ENCODE measurements around the gene ILDR2. TPM values are rescaled to one million over a fixed set of nuclear protein-coding genes. Genes with fewer than 3 reads are reported as not detected.

The ILDR2 gene
- total RNA-seq, 4 donors from 2014 or later = 1.1 to 5.4 (median 1.7) TPM

DNA sequence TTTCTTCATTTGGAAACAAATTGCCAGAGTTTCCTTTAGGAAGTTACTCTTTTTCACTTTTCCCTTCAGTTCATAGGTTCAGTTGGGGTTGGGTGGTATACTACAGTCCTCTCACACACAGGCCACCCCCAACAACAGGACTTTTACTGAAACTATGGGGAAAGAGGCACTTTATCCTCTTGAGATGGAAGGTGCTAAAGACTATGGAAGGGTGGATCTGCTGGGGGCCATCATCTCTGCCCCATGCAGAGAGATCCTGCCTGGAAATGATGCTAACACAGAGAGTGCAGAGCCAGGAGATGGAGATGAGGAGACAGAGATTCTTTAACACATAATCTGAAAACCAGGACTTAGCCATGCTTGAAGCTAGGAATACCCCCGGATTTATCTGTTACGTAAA is 24.3 kb downstream of the ILDR2 start:
- DNase-seq = no peak
- TF ChIP-seq POLR2AphosphoS5 (IDR thresholded peaks at IDR 0.05) = no peak
- TF ChIP-seq EP300 (IDR thresholded peaks at IDR 0.05; ENCODE audit: low read depth) = no peak
- TF ChIP-seq, protein P1, sequence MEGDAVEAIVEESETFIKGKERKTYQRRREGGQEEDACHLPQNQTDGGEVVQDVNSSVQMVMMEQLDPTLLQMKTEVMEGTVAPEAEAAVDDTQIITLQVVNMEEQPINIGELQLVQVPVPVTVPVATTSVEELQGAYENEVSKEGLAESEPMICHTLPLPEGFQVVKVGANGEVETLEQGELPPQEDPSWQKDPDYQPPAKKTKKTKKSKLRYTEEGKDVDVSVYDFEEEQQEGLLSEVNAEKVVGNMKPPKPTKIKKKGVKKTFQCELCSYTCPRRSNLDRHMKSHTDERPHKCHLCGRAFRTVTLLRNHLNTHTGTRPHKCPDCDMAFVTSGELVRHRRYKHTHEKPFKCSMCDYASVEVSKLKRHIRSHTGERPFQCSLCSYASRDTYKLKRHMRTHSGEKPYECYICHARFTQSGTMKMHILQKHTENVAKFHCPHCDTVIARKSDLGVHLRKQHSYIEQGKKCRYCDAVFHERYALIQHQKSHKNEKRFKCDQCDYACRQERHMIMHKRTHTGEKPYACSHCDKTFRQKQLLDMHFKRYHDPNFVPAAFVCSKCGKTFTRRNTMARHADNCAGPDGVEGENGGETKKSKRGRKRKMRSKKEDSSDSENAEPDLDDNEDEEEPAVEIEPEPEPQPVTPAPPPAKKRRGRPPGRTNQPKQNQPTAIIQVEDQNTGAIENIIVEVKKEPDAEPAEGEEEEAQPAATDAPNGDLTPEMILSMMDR (IDR thresholded peaks at IDR 0.05) = no peak
- no peak for TF ChIP-seq POLR2A (IDR thresholded peaks at IDR 0.05)
- Histone ChIP-seq H3K4me1 (peaks cover 0 to 21% (median 9%) of the 10 kb centered on the region in 4 donors), H3K27ac (peak overlapping the region in 1 of 4 donors; percentile 58), H3K4me3 (no peak overlapping the region), H3K36me3 (no peaks in the 10 kb centered on the region), H3K9me3 (no peaks in the 10 kb centered on the region), H3K27me3 (peaks cover 24% of the 10 kb centered on the region)
- in situ Hi-C loops (cut with MboI; ENCODE audit: low pct_ligation_motif_present in 1 of 4, low pct_unique_long_range_greater_than_20kb in 1 of 4, low sequenced_read_pairs in 3 of 4) (no loop called here), intact Hi-C loops (cut with DNase I; ENCODE audit: low total_unique reads) (no loop called here)
- 91% methylated on average over 2 of the region's 2 CpGs for WGBS, 2 donors (ENCODE audit: low coverage in 1 of 2)

DNA sequence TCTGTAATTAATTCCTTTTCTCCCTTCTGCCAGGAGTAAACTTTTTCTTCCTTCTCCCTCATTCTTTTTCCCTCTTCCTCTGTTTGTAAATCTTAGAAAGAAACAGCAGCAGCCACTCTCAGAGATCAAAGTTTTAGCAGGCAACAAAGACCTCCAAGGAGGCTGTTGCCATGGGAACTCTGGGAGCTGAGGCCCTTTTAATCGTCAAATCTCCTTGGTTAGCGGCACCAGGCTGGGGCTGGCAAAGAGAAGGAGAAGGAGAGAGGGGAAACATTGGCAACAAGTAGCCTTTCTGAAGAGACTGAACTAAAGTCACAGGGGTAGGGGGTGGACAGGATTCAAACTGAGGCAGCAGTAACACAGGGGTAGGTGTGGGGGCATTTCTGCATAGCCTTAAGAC is 25.2 kb downstream of the ILDR2 start:
- no peak overlapping the region for H3K4me3 ChIP-seq
- no peaks in the 10 kb centered on the region for H3K36me3 ChIP-seq
- H3K27ac ChIP-seq = no peak overlapping the region
- DNase-seq = no peak
- intact Hi-C loops (cut with DNase I; ENCODE audit: low total_unique reads) (no loop called here), in situ Hi-C loops (cut with MboI; ENCODE audit: low pct_ligation_motif_present in 1 of 4, low pct_unique_long_range_greater_than_20kb in 1 of 4, low sequenced_read_pairs in 3 of 4) (no loop called here)
- H3K27me3 ChIP-seq = peaks cover 28% of the 10 kb centered on the region
- no peaks in the 10 kb centered on the region for H3K9me3 ChIP-seq
- TF ChIP-seq POLR2A (IDR thresholded peaks at IDR 0.05) = no peak
- TF ChIP-seq, protein P1 (IDR thresholded peaks at IDR 0.05) = no peak
- no peak for TF ChIP-seq POLR2AphosphoS5 (IDR thresholded peaks at IDR 0.05)
- no peak for TF ChIP-seq EP300 (IDR thresholded peaks at IDR 0.05; ENCODE audit: low read depth)
- H3K4me1 ChIP-seq = peaks cover 0 to 20% (median 9%) of the 10 kb centered on the region in 4 donors
- WGBS, 2 donors (ENCODE audit: low coverage in 1 of 2) = 80 to 87% methylated on average over 1 to 2 of the region's 2 CpGs

DNA sequence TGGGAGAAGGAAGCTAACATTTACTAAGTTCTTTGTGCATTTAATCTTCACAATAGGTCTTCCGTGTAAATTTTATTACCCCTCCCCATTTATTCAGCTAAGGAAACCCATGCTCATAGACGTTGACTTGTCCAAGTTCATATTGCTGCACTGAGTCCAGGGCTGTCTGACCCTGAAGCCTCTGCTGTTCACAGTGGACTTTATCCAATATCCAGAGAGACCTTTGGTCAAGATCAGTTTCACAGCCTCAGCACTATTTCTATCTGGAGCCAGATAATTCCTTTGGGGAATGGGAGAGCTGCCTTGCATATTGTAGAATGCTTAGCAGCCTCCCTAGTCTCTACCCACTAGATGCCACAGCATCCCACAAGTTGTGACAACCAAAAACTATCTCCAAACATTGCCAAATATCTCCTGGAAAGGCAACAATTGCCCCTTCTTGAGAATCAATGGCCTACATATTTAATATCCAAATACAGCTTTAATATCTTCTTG is 26.4 kb downstream of the ILDR2 start:
- Histone ChIP-seq H3K27ac (no peak overlapping the region), H3K4me3 (no peak overlapping the region), H3K9me3 (no peaks in the 10 kb centered on the region), H3K27me3 (peaks cover 28% of the 10 kb centered on the region), H3K36me3 (no peaks in the 10 kb centered on the region), H3K4me1 (peaks cover 0 to 20% (median 9%) of the 10 kb centered on the region in 4 donors)
- TF ChIP-seq, protein P1 (IDR thresholded peaks at IDR 0.05) = no peak
- TF ChIP-seq POLR2AphosphoS5 (IDR thresholded peaks at IDR 0.05) (no peak), POLR2A (IDR thresholded peaks at IDR 0.05) (no peak), EP300 (IDR thresholded peaks at IDR 0.05; ENCODE audit: low read depth) (no peak)
- intact Hi-C loops (cut with DNase I; ENCODE audit: low total_unique reads) = no loop called here
- DNase-seq = no peak
- in situ Hi-C loops (cut with MboI; ENCODE audit: low pct_ligation_motif_present in 1 of 4, low pct_unique_long_range_greater_than_20kb in 1 of 4, low sequenced_read_pairs in 3 of 4) = no loop called here
- 92% methylated on average over 2 of the region's 2 CpGs; no CpG with 5 or more reads in 1 of the 2 donors for WGBS, 2 donors (ENCODE audit: low coverage in 1 of 2)

DNA sequence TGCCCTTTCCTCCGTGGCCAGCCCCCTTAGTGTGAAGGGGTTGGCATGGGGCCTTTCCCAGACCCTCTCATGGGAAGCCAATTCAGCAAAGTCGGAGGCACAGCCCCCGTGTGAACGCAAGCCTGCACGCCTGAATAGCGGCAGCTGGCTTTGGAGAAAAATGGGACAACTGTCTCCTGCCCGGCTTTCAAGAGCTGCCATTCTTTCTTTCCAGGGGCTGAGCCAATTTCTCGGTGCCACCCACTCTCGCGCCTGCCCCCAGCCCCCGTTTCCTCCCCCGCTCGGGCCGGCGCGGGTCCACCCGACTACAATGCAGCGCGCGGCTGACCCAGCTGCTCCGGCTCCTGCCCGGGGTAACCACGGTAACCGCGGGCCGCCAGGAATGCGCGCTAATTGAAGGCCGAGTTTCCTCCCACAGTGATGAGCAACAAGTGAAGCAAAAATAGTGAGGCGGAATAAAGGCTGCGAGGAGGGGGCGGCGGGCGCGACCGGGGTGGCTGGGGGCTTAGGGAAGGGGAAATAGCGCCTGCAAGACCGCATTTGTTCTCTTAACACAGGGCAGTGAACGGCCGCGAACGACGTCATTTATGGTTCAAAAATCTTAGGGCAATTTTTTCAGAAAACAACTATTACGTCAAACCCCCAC is 27.8 kb downstream of the ILDR2 start:
- Histone ChIP-seq H3K36me3 (no peaks in the 10 kb centered on the region), H3K9me3 (no peaks in the 10 kb centered on the region), H3K27me3 (peaks cover 28% of the 10 kb centered on the region), H3K4me1 (peaks cover 0 to 20% (median 9%) of the 10 kb centered on the region in 4 donors), H3K27ac (no peak overlapping the region), H3K4me3 (peak overlapping the region in 2 of 4 donors; percentile 13 to 23)
- in situ Hi-C loops (cut with MboI; ENCODE audit: low pct_ligation_motif_present in 1 of 4, low pct_unique_long_range_greater_than_20kb in 1 of 4, low sequenced_read_pairs in 3 of 4) = no loop called here
- intact Hi-C loops (cut with DNase I; ENCODE audit: low total_unique reads) = no loop called here
- TF ChIP-seq, protein P1 (IDR thresholded peaks at IDR 0.05) = no peak
- TF ChIP-seq POLR2A (IDR thresholded peaks at IDR 0.05) (no peak), POLR2AphosphoS5 (IDR thresholded peaks at IDR 0.05) (no peak), EP300 (IDR thresholded peaks at IDR 0.05; ENCODE audit: low read depth) (no peak)
- DNase-seq = peak; percentile 14
- 8% methylated on average over 44 of the region's 44 CpGs; no CpG with 5 or more reads in 1 of the 2 donors for WGBS, 2 donors (ENCODE audit: low coverage in 1 of 2)

Measured in transverse colon (tissue), 4 donors.